SK-N-SH (cell line): ENCODE results near the gene KRTAP2-3. TPM values are rescaled to one million over a fixed set of nuclear protein-coding genes. Genes with fewer than 3 reads are reported as not detected.

Source experiments
- CTCF ChIA-PET: fragments of 300-600, 350-600 bp; formaldehyde crosslinking; extraction: SDS; loops from one replicate; lab custom pipeline; 2021; lab: Yijun Ruan, JAX
- POLR2A ChIA-PET: fragments of 350-600 bp; sonication (Branson Sonifier 250); formaldehyde crosslinking; extraction: SDS; loops from one replicate; lab custom pipeline; 2020; ENCODE audit warnings: antibody characterized with exemption, inconsistent platforms; lab: Yijun Ruan, JAX
- DNase-seq: peaks from one replicate; pipeline ENCODE4 v3.0.0; 2012
- H2AFZ ChIP-seq: fragments of 200-600 bp; sonication (generic); 2 replicates; pipeline ENCODE4 v1.8.1; 2016; ENCODE audit warnings: antibody characterized with exemption, mild to moderate bottlenecking, low read depth
- H3F3A ChIP-seq: fragments of 200-600 bp; sonication (generic); replicated peaks from 2 replicates; pipeline ENCODE3; 2016; ENCODE audit warnings: antibody characterized with exemption, mild to moderate bottlenecking; ENCODE audit not compliant: insufficient read depth
- H3K27ac ChIP-seq, 2 experiments: fragments of 200-500 bp in 1 of 2; fragments of 200-600 bp in 1 of 2; sonication (Bioruptor generic) in 1 of 2; sonication (generic), shearing (Covaris generic) in 1 of 2; 2 replicates each; pipeline versions ENCODE4 v1.5.1 to v1.6.1; 2014 to 2016; ENCODE audit warnings: low read depth in 2 of 2, inconsistent platforms in 1 of 2, low read length in 1 of 2, mild to moderate bottlenecking in 1 of 2, mixed read lengths in 1 of 2
- H3K27me3 ChIP-seq: fragments of 200-600 bp; sonication (generic), shearing (Covaris generic); 2 replicates; pipeline ENCODE4 v1.6.1; 2016; ENCODE audit warnings: mixed run types; ENCODE audit not compliant: insufficient read depth
- H3K36me3 ChIP-seq, 2 experiments: fragments of 200-500 bp in 1 of 2; fragments of 200-600 bp in 1 of 2; sonication (Bioruptor generic) in 1 of 2; sonication (generic) in 1 of 2; replicated peaks in 1 of 2; 2 replicates each; pipeline versions ENCODE3 to v1.5.1; 2014 to 2016; ENCODE audit warnings: low read length in 1 of 2, mild to moderate bottlenecking in 1 of 2; ENCODE audit not compliant: insufficient read depth in 2 of 2, control insufficient read depth in 1 of 2
- H3K4me1 ChIP-seq, 2 experiments: fragments of 200-500 bp in 1 of 2; fragments of 200-600 bp in 1 of 2; sonication (Bioruptor generic) in 1 of 2; sonication (generic), shearing (Covaris generic) in 1 of 2; 2 replicates each; pipeline versions ENCODE4 v1.5.1 to v1.6.1; 2014 to 2016; ENCODE audit warnings: low read depth in 1 of 2, low read length in 1 of 2, mixed run types in 1 of 2; ENCODE audit not compliant: insufficient read depth in 2 of 2, control insufficient read depth in 1 of 2
- H3K4me2 ChIP-seq: fragments of 200-600 bp; sonication (generic), shearing (Covaris generic); 2 replicates; pipeline ENCODE4 v1.6.1; 2017; ENCODE audit warnings: mixed run types
- H3K4me3 ChIP-seq, 2 experiments: fragments of 200-500 bp in 1 of 2; fragments of 200-600 bp in 1 of 2; sonication (Bioruptor generic) in 1 of 2; sonication (generic), shearing (Covaris generic) in 1 of 2; 2 replicates each; pipeline versions ENCODE4 v1.5.1 to v1.8.1; 2014 to 2016; ENCODE audit warnings: low read depth in 2 of 2, inconsistent platforms in 1 of 2, low read length in 1 of 2, mild to moderate bottlenecking in 1 of 2, mixed read lengths in 1 of 2, moderate library complexity in 1 of 2
- H3K79me2 ChIP-seq: fragments of 200-600 bp; sonication (generic); 2 replicates; pipeline ENCODE4 v1.8.1; 2017; ENCODE audit warnings: mild to moderate bottlenecking; ENCODE audit not compliant: insufficient read depth
- H3K9ac ChIP-seq: fragments of 200-600 bp; sonication (generic); 2 replicates; pipeline ENCODE4 v1.6.1; 2017; ENCODE audit warnings: mixed run types
- H3K9me2 ChIP-seq: fragments of 200-600 bp; sonication (generic); 2 replicates; pipeline ENCODE4 v1.6.1; 2017; ENCODE audit warnings: mixed run types
- H3K9me3 ChIP-seq: fragments of 200-600 bp; sonication (generic); 2 replicates; pipeline ENCODE4 v1.6.1; 2017; ENCODE audit warnings: mixed run types, mild to moderate bottlenecking, moderate library complexity
- H4K20me1 ChIP-seq: fragments of 200-600 bp; sonication (generic); 2 replicates; pipeline ENCODE4 v1.6.1; 2017; ENCODE audit warnings: mild to moderate bottlenecking, mixed run types; ENCODE audit not compliant: insufficient read depth
- ELF1 ChIP-seq: IDR thresholded peaks from 2 replicates; pipeline ENCODE4 v1.4.0; 2012
- EP300 ChIP-seq, 2 experiments: IDR thresholded peaks; 2 replicates each; pipeline versions ENCODE4 v1.4.0 to v1.6.1; 2012; ENCODE audit warnings: borderline replicate concordance in 1 of 2, low read depth in 1 of 2, low read length in 1 of 2
- FOXJ3 ChIP-seq: sonication (generic); formaldehyde crosslinking; IDR thresholded peaks from 2 replicates; pipeline ENCODE4 v1.5.1; 2020; ENCODE audit warnings: mild to moderate bottlenecking, missing genetic modification reagents
- GATA2 ChIP-seq: sonication (generic); formaldehyde crosslinking; IDR thresholded peaks from 2 replicates; pipeline ENCODE4 v1.5.0; 2020; ENCODE audit warnings: mild to moderate bottlenecking, missing genetic modification reagents
- JUND ChIP-seq: IDR thresholded peaks from 2 replicates; pipeline ENCODE4 v1.4.0; 2012
- MAX ChIP-seq: IDR thresholded peaks from 2 replicates; pipeline ENCODE4 v1.4.0; 2012; ENCODE audit warnings: low read depth
- NRF1 ChIP-seq: IDR thresholded peaks from 2 replicates; pipeline ENCODE4 v1.6.1; 2012; ENCODE audit warnings: low read depth, mild to moderate bottlenecking, low read length
- POLR2AphosphoS5 ChIP-seq: IDR thresholded peaks from 2 replicates; pipeline ENCODE4 v1.6.1; 2012; ENCODE audit warnings: low read depth, low read length
- RFX5 ChIP-seq: IDR thresholded peaks from 2 replicates; pipeline ENCODE4 v1.6.1; 2012; ENCODE audit warnings: mild to moderate bottlenecking, improper control_type of control experiment, low read length
- SMC3 ChIP-seq: IDR thresholded peaks from 2 replicates; pipeline ENCODE4 v1.6.1; 2012; ENCODE audit warnings: low read depth, low read length, improper control_type of control experiment
- TAF1 ChIP-seq: IDR thresholded peaks from 2 replicates; pipeline ENCODE4 v1.6.1; 2012; ENCODE audit warnings: low read depth, mild to moderate bottlenecking, low read length, moderate library complexity, borderline replicate concordance
- TEAD4 ChIP-seq: IDR thresholded peaks from 2 replicates; pipeline ENCODE4 v1.4.0; 2012; ENCODE audit warnings: mild to moderate bottlenecking, borderline replicate concordance; ENCODE audit not compliant: insufficient read depth
- YY1 ChIP-seq: IDR thresholded peaks from 2 replicates; pipeline ENCODE4 v1.4.0; 2012; ENCODE audit warnings: low read depth, mild to moderate bottlenecking
- WGBS: methylation state at CpG from one replicate; pipeline ENCODE4 v1.1.6; 2017; ENCODE audit warnings: low lambda C conversion rate; 5-methylcytosine and 5-hydroxymethylcytosine counted together
- polyA plus RNA-seq, 3 experiments: library from polyadenylated mRNA; depleted of rRNA; stranded (reverse); fragments of >200 nt; gene quantifications; 2 replicates each; pipeline ENCODE4 v1.2.3, GENCODE V29; 2012
- TF ChIP-seq, protein P1 (sequence below): IDR thresholded peaks from 2 replicates; pipeline ENCODE4 v1.6.1; 2012; ENCODE audit warnings: mild to moderate bottlenecking, low read depth, low read length, moderate library complexity
- TF ChIP-seq, protein P2 (sequence below): IDR thresholded peaks from 2 replicates; pipeline ENCODE4 v1.4.0; 2012; ENCODE audit warnings: low read depth, borderline replicate concordance
- TF ChIP-seq, protein P3 (sequence below): fragments of 150-350 bp; IDR thresholded peaks from 2 replicates; pipeline ENCODE4 v1.6.1; 2016; ENCODE audit warnings: mild to moderate bottlenecking, low read depth, low read length

Gene KRTAP2-3
- polyA plus RNA-seq, 1 of the 3 experiments (the other 2 are of a cell fraction): 0.39 TPM

DNA sequence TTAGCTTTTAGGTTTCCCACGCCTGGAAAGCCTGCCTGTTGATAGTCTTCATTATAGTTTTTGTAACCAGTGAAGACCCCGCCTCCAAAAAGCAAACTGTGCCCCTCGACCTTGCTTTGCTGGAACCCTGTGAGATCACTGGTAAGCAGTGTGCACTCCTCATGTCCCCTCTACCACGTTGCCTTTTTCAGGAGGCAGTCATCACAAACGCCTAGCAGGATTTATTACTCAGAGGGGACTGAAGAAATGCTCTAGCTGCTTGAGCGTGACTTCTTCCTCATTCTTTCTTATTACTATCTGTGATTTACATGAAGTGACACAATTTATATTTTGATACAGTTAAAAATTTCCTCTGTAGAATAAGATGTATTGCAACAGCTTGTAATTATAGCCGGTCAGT is 44.5 kb downstream of the KRTAP2-3 start (continued):
- TF ChIP-seq, protein P1, sequence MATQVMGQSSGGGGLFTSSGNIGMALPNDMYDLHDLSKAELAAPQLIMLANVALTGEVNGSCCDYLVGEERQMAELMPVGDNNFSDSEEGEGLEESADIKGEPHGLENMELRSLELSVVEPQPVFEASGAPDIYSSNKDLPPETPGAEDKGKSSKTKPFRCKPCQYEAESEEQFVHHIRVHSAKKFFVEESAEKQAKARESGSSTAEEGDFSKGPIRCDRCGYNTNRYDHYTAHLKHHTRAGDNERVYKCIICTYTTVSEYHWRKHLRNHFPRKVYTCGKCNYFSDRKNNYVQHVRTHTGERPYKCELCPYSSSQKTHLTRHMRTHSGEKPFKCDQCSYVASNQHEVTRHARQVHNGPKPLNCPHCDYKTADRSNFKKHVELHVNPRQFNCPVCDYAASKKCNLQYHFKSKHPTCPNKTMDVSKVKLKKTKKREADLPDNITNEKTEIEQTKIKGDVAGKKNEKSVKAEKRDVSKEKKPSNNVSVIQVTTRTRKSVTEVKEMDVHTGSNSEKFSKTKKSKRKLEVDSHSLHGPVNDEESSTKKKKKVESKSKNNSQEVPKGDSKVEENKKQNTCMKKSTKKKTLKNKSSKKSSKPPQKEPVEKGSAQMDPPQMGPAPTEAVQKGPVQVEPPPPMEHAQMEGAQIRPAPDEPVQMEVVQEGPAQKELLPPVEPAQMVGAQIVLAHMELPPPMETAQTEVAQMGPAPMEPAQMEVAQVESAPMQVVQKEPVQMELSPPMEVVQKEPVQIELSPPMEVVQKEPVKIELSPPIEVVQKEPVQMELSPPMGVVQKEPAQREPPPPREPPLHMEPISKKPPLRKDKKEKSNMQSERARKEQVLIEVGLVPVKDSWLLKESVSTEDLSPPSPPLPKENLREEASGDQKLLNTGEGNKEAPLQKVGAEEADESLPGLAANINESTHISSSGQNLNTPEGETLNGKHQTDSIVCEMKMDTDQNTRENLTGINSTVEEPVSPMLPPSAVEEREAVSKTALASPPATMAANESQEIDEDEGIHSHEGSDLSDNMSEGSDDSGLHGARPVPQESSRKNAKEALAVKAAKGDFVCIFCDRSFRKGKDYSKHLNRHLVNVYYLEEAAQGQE: no peak
- no peak for TF ChIP-seq EP300 (IDR thresholded peaks at IDR 0.05; ENCODE audit: borderline replicate concordance in 1 of 2, low read depth in 1 of 2, low read length in 1 of 2)

- Histone ChIP-seq H3K4me3 (no peak overlapping the region), H3K79me2 (no peaks in the 10 kb centered on the region), H3K9ac (no peak overlapping the region), H3K36me3 (no peaks in the 10 kb centered on the region), H3K27me3 (peaks cover 38% of the 10 kb centered on the region; the same call in 1 of the 2 replicates), H4K20me1 (no peaks in the 10 kb centered on the region), H3K9me3 (no peaks in the 10 kb centered on the region), H3K4me2 (no peak overlapping the region), H3K27ac (no peak overlapping the region), H3F3A (no peaks in the 10 kb centered on the region), H2AFZ (no peak overlapping the region), H3K9me2 (no peaks in the 10 kb centered on the region), H3K4me1 (no peaks in the 10 kb centered on the region)
- WGBS: 0% methylated on average over 1 of the region's 1 CpG
- TF ChIP-seq GATA2 (CRISPR knock-in tag) (no peak), RFX5 (no peak), JUND (no peak), YY1 (no peak), ELF1 (no peak), FOXJ3 (no peak), SMC3 (no peak), POLR2AphosphoS5 (no peak), TAF1 (no peak), TEAD4 (no peak), NRF1 (no peak), MAX (no peak)
- TF ChIP-seq, protein P2, sequence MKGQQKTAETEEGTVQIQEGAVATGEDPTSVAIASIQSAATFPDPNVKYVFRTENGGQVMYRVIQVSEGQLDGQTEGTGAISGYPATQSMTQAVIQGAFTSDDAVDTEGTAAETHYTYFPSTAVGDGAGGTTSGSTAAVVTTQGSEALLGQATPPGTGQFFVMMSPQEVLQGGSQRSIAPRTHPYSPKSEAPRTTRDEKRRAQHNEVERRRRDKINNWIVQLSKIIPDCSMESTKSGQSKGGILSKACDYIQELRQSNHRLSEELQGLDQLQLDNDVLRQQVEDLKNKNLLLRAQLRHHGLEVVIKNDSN: no peak
- TF ChIP-seq, protein P3, sequence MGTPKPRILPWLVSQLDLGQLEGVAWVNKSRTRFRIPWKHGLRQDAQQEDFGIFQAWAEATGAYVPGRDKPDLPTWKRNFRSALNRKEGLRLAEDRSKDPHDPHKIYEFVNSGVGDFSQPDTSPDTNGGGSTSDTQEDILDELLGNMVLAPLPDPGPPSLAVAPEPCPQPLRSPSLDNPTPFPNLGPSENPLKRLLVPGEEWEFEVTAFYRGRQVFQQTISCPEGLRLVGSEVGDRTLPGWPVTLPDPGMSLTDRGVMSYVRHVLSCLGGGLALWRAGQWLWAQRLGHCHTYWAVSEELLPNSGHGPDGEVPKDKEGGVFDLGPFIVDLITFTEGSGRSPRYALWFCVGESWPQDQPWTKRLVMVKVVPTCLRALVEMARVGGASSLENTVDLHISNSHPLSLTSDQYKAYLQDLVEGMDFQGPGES: no peak
- DNase-seq: no peak
- ChIA-PET CTCF (interaction anchor here (0.8 to 1.0 kb wide), 3 partner anchors 67 to 649 kb away, joined by 3 to 4 read pairs (median 3); no protein-coding TSS in a partner anchor), POLR2A (no interaction called here)
Observed at GRCh38 chr17:41013606-41014005, 46.3 kb downstream of the KRTAP2-3 start.
